Erythroblast (primary cell): Measurements from ENCODE around the gene ARHGEF4.

Experiments
- DNase-seq, 2 experiments: peaks; one replicate each; lab custom pipeline; 2025; lab: John Stamatoyannopoulos, UW
- GATA1 ChIP-seq: IDR thresholded peaks from 2 replicates; pipeline ENCODE4 v1.6.1; 2011; ENCODE audit warnings: low read depth, mild to moderate bottlenecking, control low read depth, low read length, moderate library complexity
- POLR2A ChIP-seq: IDR thresholded peaks from 2 replicates; pipeline ENCODE4 v1.6.1; 2011; ENCODE audit warnings: mild to moderate bottlenecking, low read length

Gene ARHGEF4

DNA sequence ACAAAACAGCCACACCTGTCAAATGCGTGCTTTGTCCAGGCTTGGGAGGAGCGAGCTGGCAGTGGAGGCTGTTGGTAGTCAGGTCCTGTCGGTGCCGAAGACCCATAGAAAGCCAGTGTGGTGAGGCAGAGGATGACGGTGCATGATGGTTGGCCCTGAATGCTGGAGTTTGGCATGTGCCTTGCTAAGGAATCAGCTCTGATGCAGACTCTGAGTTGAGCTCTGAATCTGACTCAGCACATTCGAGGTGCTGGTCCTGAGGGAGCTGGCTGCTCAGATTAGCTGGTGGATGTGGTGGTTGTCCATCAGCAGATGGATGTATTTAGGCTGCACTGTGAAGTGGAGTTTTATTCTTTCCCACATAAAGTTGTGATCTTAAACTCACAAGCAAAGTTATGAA lies 111.3 kb downstream of the ARHGEF4 start:
- DNase-seq, result no peak
- TF ChIP-seq GATA1, result no peak
- TF ChIP-seq POLR2A, result no peak

DNA sequence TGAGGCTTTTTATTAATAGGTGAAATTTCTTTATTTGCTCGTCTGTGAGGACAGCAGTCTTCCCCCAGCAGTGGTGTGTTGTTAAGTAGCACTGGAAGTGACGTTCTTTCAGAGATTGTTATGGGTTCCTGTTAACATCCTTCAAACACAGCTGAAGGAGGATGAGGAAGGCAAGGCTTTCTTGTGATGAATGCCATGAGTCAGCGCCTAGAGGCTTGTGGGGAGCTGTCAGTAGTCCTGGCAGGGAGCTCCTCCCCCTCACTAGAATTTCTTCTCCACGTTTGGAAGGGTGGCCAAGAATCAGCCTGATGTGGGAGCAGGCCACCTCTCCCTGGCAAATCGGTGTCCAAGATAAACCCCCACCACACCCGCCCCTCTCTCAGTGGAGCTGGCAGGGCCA lies 113.2 kb downstream of the ARHGEF4 start:
- TF ChIP-seq GATA1, result no peak
- no peak for DNase-seq

DNA sequence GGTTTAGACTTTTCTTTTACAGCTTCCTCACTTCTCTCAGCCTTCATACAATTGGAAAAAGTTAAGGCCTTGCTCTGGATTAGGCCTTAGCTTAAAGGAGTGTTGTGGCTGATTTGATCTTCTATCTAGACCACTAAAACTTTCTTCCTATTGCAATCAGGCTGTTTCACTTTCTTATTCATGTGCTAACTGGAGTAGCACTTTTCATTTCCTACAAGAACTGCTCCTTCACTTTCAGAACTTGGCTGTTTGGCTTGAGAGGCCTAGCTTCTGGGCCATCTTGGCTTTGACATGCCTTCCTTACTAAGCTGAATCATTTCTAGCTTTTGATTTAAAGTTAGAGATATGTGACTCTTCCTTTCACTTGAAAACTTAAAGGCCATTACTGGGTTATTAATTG lies 114.3 kb downstream of the ARHGEF4 start:
- DNase-seq, result no peak
- TF ChIP-seq GATA1 (no peak), POLR2A (no peak)

DNA sequence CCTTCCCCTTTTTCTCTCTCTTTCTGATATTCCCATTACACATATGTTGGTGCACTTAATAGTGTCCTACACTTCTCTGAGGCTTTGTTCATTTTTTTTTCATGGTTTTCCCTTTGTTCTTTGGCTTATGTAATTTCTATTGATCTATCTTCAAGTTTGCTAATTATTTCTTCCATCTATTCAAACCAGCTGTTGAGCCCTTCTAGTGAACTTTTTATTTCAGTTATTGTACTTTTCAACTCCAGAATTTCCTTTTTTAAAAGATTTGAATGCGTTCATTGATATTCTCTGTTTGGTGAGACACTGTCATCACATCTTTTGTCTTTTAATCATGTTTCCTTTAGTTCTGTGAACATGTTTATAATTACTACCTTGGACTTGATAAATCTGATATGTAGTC lies 118.2 kb downstream of the ARHGEF4 start:
- TF ChIP-seq POLR2A (no peak), GATA1 (no peak)
- DNase-seq, result no peak

DNA sequence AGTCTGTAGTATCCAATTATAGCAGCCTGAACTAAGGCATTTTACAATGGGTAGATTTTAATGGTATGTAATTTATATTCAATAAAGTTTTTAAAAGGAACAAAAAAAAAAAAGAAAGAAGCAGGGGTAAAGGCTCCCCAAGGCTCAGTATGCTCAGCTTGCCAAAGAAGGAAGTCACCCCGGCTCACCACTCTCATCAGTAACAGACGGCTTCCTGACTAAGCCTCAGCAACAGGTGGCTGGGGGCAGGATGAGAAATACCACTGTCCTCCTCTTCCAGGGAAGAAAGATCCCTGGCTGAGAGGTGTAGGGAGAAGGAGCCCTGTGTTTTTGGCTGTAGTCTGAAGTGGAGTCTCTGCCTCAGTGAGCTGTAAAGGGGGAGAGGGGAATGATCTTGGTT lies 121.2 kb downstream of the ARHGEF4 start:
- TF ChIP-seq GATA1 (no peak), POLR2A (no peak)
- no peak for DNase-seq

DNA sequence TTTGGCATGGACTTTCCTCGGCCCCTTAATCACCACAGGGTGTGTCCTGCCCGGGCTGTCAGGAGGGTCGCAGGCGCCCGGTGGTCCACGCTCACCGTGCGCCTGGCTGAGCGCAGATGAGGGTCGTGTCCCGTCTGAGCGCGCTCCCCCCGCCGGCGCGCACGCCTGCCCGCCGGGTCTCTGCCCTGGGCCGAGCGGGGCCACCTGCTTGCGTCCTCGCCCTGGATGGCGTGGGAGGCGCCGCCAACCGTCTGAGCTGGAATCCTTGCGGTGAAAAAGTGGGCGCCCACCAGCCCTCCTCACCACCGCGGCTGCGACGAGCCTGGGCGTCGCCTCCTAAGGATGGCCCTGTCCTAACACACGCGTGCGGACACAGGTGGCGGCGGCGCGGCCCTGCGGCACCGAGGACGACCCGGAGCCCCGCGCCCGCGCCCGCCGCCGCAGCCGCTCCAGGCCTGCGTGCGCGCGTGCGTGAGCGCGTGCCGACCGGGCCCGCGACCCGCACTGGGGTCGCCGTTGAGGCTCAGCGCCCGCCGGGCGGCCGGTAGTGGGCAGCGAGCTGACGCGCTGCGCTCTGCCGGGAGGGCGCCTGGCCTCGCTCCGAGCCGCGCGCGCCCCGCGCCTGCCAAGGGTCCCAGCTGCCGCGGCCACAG lies 126.6 kb downstream of the ARHGEF4 start:
- TF ChIP-seq POLR2A, result no peak
- TF ChIP-seq GATA1, result no peak

DNA sequence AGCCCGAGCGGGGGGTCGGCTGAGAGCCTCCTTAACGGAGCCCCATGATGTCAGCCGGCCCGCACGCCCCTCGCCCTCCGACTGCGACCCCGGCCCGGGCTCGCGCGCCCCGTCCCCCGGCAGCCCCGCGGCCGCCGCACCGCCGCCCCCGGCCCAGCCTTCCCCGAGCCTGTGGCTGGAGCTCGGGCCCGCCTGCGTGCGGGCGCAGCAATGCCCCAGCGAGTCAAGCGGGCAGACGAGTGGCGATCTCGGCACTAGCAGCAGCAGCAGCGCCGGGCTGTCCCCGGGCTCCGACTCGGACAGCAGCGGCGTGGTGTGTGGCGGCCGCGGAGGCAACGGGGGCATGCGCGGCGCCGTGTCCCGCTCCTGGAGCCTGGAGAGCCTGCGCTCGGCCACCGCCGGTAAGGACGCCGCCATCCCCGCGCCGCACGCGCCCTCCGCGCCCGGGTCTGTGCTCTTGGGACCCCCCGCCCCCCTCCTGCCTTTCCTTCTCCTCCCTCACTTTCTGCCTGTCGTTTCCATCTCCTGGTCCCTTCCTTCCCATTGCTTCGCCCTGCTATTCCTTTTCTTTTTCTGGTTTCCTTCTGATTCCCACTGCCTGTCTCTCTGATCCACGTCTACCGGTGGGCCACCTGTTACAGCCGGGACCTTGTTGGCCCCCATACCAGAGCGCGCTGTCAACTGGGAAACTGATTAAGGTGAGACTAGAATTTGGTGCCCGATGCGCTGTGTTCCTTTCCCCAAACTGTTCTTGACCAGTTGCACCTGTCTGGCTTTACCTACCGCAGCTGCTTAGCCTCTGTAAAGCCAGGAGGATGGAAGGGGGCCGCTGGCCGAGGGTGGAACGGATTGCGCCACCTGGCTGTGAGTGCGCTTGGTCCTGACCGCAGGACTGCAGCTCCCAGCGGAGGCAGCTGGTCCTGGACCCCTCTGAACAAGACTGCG lies 127.4 kb downstream of the ARHGEF4 start:
- DNase-seq, result peak; percentile 7 to 11
- no peak for TF ChIP-seq GATA1
- no peak for TF ChIP-seq POLR2A

More for the DNA sequence above, 126.6 kb downstream of the ARHGEF4 start:
- no peak for DNase-seq

DNA sequence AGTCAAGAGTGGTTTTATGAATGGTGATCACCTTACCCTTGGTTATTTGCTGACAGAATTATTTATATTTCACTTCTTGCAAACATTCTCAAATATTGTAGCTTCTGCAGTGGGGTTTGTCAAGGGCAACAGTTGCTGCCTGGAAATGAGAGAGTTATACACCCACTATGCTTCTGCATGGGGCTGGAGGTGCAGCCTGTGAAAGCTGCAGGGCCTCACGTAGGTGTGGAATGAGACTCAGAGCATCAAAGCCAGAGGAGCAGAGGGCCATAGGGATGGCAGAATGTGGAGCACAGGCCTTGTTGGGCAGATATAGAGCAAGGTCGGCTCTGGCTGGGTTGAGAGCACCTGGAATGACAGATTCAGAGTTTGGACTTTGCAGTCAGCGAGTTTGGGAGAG lies 128.2 kb downstream of the ARHGEF4 start:
- DNase-seq, result no peak
- TF ChIP-seq POLR2A (no peak), GATA1 (no peak)

DNA sequence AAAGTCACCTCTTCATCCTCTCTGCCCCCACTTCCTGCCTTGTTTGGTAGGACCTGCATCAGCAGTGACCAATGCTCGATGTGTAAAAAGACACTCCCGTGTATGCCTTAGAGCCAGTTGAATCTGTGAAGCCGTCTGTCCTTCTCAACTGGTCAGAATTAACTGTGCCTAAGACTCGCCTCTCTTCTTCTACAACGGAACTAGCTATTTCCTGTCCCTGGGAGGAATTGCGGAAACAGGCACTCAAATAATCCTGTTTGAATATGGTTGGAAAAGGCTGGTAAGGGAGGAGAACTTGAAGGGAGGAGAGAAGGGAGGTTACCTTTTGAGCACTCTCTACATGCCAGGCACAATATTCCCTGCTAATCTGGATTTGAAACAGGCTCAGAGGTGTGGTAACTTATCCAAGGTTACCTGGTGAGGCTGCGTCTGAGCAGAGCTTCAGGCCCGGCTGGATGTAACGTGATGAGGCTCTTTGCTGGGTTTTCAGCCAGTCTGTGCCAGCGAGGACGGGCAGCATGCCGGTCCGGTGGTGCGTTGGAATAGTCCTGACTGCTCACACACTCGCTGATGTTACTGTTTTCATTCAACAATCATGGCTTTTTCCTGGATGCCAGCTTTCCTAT lies 129.5 kb downstream of the ARHGEF4 start:
- no peak for DNase-seq
- TF ChIP-seq POLR2A, result no peak
- TF ChIP-seq GATA1, result no peak

DNA sequence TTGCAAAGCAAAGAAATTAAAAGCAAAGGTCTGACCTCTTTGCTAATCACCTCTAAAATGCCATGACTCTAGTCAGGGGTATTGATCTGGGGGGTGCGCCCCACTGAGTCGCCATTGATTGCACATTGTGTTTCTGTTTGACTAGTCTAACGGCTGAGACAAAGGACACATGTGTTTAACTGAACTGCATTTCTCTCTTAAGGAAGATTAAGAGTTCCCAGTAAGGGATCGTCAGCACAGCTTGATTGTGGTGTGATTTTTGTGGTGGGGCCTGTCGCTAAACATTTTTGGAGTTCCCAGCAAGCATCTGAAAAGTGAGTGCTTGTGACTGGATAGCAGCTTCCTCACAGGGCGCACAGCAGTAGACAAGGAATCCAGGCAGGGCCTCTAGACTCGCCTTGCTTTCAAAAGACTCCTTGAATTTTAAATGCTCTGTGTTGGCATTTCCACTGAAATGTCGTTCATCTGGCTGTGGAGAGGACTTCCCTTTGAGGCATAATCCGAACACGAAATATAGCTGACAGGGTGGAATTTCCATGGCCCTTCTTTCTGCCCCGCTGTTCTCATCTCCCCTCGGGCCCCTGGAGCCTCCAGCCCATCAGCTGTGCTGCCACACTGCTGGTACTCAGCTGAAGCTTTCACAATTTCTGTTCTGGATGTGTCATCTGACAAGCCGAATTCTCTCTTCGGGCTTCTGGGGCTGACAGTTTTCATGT lies 130.2 kb downstream of the ARHGEF4 start:
- DNase-seq, result no peak
- TF ChIP-seq GATA1 (no peak), POLR2A (no peak)

DNA sequence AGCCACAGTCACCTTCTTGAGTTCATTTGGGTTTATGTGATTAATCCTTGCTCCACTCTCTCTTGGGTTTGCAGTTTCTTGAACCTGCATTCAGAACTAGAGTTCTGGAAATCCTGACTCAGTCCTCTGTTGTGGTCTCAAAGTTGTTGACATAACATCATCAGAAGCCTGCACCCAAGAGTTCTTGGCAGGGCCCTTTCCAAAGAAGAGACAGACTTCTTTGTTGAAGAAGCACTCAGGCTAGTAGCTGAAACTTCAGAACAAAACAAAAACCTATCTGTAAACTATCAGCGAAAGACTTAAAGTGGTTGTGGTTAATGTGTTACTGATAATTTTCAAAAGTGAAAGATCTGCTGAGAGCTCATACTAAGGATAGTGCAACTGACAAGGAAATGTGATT lies 135.7 kb downstream of the ARHGEF4 start:
- no peak for TF ChIP-seq POLR2A
- no peak for TF ChIP-seq GATA1
- DNase-seq, result no peak

DNA sequence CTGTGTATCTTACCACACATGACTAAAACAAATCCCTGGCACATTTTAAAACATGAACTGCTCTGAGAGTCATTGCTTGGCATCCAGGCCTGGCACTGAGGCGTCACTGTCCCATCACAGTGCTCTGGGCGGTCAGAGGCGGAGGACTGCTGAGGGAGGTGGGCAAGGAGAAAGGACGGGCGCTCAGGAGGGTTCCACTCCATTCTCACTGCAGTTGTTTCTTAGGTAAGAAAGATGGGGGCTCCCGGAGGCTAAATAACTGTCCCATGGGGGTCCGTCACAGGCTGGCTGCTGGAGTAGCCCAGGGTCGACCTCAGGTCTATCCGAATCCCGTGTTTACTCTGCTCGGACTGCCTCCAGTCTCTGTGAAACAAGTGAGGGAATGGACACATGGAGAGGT lies 139.0 kb downstream of the ARHGEF4 start:
- DNase-seq, result no peak
- TF ChIP-seq GATA1 (no peak), POLR2A (no peak)

DNA sequence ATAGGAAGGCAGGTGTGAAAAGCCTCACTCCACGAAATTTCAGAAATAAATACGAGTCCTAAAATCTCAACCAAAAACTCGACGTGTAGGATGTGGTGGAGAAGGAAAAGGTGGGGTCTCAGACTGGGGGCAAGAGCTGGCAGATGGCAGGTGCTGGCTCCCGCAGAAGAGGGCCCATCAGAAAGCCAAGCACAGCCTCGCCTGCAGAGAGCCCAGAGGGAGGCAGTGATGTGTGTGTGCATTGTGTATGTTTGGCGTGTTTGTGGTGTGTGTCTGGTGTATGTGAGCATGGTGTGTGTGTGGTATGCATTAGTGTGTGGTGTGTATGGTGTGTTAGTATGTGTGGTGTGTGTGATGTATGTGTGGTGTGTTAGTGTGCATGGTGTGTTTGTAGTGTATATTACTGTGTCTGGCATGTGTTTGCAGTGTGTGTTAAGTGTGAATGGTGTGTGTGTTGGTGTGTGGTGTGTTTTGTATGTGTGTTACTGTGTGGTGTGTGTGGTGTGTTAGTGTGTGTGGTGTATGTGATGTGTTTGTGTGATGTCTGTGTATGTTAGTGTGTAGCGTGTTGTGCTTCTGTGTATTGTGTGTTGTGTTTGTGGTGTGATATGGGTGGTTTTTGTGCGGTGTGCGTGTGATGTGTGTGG lies 140.0 kb downstream of the ARHGEF4 start:
- no peak for TF ChIP-seq GATA1
- no peak for TF ChIP-seq POLR2A
- DNase-seq, result no peak
